GM18868 (cell line): ENCODE results near the gene TMEM151B.

Source experiments
- ATAC-seq: cut with Tn5 transposase; IDR thresholded peaks from one replicate; pipeline ENCODE4 v1.9.1; 2021; ENCODE audit warnings: mild to moderate bottlenecking, moderate library complexity; ENCODE audit not compliant: unreplicated experiment

The TMEM151B gene

DNA sequence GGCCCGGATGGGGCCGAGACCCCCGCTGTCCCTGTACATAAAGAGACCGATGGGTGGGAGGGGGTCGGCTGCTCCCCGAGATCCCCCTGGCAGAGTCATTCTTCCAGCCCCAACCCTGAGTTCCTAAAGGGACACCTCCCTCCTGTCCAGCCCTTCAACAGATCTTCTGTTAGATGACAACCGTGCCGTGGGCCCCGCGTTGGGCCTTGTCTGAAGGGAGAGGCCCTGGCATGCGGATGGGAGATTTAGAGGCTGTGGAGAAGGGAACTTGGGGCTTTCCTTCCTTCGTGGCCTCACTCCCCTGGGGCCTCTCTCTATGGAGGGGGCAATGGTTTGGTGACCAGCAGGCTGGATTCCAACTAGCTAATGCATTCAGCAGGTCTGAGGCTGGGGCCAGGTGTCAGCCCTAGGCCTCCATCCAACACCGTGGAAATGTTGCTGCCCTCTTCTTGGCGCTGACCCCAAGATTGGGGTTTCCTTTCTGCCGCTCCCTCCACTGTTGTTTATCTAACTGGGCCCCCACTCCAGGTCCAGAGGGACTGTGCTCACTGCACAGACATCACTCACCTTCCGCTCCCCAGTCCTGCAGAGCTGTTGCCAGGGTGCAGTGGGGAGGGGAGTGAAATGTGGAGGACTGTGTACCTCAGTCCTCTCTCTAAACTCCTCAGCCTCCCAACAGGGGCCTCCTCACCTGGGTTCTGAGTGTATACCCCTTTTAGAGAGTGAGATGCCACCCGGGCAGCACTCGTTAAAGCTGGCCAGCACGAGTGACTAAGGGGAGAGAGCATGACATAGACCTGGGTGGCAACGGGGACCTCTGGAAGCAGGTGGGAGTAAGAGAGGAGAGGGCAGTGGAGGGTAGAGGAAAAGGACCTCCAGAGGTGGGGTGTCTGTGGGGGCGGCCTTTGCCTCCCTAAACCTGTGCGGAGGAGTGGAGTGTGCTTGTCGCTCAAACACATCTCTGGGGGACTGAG, 6.7 kb downstream of the TMEM151B start:
- ATAC-seq: no peak

DNA sequence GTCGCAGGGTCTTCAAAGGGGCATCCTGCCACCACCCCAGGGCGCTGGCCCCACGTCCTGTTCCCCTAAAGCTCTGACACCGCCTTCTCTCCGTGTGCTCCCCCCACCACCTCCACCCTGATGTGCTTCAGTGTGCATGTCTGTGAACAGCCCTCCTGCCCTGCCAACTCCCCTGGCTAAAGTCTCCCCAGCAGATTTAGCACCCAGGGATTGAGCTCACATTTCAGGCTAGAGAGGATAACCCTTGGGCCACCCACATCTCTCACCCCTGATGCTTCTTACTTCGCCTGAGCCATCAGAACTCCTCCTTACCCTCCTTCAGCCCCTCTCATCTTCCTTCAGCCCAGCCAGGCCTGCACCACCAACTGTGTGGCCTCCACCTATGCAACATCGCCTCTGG, 7.5 kb downstream of the TMEM151B start:
- ATAC-seq: no peak

DNA sequence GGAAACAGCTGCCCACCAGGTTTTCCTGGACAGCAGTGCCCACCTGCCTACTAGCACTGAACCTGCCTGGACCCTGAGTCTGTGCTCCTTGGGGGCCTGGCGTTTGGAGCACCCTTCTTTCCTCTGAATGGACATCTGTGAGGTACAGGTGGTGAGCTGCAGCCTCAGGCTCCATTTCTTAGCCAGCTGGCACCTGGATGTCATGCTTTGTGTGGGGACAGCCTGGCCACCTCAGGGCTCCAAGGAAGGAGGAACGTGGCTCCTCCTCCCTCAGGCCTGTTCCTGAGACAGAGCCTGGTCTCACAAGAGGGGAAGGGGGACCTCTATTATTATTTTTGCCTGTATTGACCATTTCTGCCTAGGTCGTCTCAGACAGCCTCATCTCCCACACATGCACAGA, 8.1 kb downstream of the TMEM151B start:
- no peak for ATAC-seq

DNA sequence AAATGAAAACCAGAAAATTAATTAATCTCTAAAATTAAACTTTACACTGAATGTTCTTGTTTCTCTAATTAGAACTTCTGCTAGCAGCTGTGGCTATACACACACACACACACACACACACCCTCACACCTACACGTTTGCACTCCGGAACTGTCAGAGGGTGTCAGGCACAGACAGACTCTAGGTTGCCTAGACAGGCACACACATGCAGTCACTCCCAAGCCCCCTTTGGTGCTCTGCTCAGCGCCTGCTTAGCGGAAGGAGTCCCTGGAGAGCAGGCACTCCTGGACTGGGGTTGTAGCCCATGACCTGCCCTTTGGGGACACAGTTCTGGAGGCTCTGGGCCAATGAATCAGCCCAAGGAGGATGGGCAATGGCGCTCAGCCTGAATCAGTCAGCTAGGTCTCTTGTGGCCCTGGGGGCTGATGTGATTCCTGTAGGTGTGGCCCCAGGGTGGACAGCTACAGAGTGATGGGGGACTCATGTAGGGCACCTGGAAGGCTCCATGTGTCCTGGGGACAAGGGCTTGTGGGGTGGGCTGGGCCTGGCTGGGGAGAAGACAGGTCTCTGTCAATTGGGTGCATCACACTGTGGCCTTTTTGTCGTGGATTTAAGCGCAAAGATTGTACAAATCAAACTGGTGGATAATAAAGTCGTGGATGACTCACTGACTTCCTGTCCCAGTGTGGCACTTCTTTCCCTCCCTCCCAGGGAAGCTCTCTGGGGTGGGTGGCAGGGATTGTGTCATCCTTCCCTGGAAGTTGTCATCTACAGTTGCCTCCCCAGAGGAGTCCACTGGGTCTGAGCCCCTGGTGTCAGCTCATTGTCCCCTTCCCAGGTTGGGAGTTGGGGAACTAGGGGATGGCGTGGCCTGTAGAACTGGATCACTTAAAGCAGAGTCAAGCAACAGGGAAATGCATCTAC, 8.8 kb downstream of the TMEM151B start:
- no peak for ATAC-seq

DNA sequence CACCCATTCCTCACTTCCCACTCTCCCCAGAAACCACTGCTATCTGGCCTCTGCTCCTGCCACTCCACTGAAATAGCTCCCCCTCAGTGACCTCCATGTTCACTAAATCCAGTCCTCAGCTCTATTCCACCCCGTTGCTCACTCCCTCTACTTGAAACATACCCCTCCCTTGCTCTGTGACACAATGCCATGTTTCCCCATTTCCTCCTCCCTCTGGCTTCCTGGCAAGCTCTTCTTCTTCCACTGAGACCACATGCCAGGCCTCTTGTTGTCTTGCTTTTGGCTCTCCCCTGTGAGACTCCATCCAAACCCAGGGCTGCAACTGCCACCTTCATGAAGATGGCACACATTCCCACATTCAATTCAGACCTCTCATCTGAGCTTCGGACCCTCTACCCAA, 13.9 kb downstream of the TMEM151B start:
- ATAC-seq: no peak

DNA sequence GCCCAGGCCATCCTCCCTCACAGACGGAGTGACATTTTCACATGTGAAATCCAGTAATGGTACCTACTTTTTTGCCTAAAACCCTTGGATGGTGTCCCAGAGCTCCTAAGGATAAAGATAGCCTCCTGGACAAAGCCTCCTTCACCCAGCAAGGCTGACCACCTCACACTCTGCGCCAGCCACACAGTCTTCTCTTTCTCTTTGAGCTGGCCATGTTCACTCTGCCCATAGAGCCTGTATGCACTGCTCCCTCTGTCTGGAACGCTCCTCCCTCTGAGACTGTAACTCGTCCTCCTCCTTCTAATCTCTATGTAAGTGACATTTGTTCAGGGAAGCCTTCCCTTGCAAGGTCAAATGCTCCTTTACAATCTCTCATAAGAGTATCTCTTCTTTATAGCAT, 14.6 kb downstream of the TMEM151B start:
- ATAC-seq: no peak

DNA sequence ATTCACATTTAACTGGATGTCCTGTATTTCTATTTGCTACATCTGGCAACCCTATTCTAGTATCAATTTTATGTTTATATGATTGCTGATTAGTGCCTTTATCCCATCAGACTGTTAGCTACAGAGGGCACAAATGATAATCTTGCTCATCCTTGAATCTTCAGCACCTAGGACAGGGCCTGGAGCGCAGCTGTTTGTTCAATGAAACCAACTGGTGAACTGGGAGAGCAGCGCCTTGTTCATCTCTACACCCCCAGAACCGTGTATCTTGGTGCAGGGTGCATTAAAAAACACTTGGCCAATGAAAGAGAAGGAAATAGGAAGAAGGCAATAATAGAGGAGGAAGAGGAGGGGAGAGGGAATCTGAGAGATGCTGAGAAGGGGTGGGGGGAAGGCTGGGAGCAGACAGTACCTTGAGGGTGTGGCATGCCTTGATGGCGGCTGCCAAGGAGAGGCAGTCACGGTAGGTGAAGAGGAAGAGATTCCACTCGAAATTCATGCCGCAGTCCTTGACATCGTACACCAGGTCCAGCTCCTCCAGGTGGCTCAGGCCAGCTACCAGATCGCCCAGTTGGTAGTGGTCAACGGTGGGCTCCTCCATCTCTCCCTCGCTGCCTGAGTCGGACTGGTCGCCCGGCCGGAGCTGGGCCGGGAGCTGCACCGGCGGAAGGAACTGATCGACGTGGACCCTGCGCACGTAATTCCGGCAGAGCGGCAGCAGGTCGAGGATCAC, 15.5 kb downstream of the TMEM151B start:
- ATAC-seq: no peak

DNA sequence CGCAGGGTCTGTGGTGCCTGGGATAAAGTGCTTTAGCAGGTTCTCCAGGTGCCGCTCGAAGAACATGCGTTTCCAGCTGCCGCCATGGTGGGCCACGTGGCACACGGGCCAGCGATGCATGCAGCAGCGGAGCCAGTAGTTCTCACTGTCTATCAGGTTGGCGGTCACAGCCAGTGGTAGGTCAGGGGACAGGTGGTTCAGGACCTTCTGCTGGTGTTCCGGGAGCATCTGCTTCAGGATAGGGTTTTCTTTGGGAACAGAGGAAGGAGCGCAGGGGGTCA, 16.0 kb downstream of the TMEM151B start:
- ATAC-seq: no peak

DNA sequence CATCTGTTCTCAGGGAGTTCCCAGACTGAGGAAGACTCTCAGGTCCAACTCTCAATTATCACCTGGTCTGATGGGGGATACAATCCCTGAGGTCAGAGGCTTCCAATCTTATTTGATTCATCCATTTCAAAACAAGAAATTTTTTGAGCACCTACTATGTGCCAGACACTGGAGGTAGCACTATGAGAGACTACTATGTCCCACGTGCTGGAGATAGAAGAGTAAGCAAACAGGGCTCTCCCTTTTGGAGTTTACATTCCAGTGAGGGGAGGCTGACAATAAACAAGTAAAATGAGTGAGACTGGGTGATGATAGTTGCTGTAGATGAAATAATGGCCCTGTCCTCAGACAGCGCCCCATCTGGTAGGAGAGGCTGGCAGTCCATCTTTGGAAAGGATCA, 16.5 kb downstream of the TMEM151B start:
- no peak for ATAC-seq

DNA sequence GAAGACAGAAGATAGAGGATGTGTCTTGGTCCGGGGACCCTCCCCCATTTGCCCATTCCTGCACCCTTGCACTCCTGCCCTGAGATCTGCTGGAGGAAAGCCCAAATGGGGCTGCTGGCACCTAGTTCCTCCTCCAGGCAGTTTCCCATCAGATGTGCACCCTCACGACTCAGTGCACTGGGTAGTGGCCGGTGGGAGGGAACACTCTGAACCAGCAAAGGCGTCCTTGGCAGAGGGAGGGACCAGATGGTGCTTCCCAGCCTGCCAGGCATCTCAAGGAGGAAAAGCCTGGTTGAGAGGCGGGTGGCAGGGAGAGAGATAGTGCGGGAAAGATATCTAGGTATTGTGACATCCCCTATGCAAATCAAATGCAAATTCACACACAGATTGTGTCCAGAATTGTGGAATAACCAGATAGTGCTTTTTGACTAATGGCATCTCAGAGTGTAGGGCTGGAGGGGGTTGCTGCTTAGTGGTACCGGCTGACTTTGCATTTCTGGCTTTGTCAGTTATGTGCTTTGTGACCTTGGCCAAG, 19.5 kb downstream of the TMEM151B start:
- no peak for ATAC-seq

DNA sequence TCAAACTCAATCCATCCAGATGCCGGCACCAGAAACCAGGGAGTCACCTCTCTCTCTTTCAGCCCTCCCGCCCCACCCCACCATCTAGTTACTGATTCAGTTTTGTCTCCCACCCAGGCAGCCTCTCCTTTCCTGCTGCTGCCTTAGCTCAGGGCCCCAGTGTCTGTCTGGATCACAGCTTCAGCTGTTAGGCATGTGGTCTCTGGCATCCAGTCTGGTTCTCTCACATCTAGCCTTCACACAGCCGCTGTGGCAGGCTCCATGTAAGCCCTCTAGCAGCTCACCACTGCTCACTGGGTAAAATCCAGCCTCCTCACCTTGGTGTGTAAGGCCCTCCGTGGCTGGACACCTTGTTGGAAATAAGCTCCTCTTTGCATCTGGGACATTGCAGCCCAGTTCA, 21.6 kb downstream of the TMEM151B start:
- ATAC-seq: no peak

DNA sequence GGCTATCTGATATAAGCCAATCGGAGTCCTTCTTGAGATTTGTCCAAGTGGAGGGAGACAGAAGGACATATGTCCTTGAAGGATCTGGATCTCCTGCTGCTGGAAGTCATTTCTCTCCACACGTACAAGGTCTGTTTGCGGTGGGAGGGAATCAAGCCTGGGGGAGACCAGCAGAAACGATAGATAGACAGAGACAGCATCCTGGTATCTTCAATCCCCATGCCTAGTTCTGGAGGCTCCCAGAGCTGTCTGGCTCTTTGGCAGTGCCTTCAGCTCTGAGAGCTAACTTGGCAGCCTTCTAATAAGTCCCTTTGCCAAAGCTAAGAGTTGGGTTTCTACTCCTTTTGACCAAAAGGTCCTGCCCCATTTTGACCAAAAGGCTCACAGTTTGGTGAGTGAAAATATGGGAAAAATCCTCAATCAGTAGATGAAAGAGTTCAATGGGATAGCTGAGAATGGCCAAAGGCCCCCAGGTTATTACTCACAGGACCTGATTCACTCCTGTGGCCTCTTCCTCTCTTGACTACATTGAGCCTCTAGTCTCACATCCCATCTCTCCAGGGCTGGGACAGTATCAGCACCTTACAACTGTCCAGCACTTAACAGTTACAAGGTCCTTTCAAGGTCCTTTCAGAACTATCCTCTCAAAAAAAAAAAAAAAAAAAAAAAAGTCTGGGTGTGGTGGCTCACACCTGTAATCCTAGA, 22.6 kb downstream of the TMEM151B start:
- ATAC-seq: no peak

DNA sequence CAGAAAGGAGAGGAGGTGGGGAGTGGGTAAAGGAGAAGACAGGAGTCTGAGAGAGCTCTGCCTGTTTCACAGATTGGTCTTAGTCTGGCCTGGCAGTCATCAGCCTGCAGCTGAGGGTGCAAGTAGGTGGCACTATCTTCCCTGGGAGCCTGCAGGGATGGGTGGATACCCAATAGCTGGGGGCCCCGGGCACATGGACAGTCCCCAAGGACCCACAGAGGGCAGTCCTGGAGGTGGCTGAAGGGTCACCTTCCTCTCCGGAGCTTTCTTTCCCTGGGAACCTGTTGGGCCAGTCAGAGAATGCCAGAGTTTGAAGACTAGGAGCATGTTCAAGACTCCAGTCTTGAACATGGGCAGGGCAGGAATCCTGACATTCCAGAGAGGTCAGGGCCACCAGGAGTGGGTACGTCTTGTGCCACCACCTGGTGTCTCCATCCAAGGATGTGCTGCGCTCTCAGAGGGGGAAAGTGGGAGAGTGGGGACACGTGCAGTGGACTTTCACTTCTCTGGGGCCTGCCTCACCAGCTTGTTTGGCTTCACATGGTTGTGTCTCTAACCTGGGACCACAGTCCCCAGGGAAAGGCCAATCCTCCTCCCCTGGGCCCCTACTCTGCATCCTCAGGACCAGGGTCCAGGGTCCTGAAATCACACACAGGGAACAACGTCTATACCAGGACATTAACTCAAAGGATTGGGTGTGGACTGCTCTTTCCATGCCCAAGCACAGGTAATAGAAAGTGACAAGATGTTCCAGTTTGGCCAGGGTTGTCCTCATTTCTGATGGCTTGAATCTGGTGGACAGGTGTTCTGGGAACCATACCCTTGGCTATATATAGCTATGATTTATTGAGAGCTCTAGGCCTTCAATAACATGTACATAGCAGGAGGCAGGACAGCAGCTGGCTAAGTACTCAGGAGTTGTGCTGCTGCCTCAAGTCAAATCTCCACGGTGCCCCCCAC, 24.9 kb downstream of the TMEM151B start:
- no peak for ATAC-seq

DNA sequence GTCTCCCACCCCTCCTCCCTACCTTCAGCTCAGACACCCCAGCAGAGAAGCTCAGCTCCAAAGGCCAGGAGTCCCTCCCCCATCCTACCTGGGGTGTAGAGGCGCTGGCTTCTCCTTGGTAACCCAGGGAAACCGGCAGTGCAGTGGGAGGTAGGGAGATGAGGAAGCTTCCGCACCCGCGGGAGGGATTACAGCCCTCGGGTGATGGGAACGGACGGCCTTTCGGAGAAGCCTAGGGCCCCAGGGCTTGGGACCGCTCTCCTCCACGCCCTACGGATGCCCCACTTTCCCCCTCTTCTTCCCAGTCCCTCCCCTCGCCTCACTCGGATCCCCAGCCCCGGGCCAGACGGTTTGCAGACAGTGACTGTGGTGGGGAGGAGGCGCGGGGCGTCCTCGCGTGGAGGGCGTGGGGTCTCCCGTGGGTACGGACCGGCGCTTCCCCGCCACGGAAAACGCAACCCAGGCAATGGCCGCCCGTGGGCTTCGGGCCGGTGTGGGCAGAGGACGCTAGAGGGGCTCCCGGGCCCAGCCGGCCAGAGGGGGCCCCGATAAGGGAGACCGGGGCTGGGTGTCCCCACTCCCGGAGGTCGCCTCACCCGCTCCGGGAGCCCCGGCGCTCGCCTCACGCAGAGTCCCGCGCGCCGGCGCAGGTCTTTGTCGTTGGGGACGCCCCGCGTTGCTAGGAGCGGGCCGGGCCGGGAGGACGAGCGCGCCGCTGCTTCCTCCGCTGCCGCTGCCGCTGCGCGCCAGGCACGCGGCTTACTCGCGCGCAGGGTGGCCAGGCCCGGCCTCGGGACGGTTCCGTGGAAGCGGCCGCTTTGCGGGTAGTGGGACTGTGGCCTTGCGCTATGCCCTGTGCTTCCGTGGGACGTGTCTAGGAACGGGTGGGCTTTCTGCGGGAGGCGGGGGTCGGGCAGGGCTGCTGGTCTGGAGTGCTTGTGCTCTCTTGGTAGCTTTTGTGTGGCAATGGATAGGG, 27.1 kb downstream of the TMEM151B start:
- ATAC-seq: no peak

DNA sequence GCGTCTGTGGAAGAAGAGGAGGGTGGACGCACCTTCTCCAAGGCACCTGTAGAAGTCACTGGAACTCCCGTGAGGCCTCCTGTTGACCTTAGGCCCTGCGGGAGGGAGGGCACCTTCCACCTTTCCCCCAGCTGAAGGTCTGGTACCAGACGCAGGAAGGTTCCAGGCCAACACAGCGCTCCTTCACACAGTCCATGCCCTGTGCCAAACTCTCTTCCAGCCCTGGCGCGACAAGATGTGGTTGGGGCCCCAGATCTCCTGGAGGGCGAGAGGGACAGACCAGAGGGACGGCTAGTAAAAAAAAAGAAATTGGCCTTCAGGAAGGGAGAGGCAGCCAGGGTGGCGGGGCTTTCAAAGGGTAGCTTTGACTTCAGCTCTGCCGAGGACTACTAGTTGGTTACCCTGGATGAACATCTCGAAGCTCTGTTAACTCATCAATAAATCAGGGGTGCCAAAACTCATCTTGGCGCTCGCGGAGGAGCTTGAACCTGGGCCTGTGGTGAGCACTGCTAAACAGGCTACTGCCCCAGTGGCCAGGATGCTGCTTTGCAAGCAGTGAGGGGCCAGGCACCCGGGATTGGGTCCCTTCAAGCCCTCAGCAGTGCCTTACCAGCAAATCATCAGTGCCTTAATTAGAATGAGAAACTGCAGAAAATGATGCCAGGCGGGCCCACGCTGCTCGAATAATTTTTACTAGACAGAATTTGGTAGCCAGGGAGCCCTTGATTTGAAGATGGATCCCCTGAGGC, 28.0 kb downstream of the TMEM151B start:
- no peak for ATAC-seq

DNA sequence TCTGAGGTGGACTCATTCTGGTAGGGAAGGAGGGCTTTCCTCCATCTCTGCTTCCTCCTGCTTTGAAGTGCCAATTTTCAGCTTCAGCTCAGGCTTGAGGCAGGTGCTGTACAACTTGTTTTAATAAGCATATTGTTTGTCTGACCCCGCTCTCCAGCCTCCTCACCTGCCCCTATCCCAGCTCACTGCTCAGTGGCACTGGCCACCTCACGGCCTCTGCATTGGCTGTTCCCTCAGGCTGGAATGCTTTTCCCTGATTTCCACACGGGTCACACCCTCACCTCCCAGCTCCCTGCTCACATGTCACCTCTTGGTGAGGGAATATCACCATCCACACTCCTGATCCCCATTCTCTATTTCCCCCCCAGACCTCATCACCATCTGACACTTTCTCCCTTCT, 28.6 kb downstream of the TMEM151B start:
- no peak for ATAC-seq

DNA sequence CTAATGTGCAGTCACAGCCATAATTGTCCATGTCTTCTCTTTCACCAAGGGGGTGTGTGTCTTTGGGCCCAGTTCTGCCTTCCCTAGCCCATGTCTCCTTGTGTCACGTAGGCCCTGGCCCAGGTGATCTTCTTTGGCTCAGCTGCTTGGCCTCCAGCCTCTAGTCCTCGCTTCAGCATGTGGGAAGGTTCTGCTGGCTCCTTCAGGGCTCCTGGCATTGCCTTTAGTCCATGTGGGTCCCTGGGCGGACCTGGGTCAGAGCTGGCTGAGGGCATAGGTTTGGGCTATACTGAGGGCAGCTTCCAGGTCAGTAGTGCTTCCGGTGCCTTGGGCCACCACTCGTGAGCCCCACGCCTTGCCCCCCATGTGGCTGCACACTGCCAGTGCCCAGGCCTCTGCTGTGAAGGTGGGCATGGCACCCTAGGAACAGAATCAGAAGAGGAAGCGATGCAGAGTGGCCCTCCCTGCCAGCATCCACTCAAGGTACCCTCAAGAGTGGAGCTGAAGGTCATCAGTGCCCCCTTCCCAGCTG, 30.1 kb downstream of the TMEM151B start:
- no peak for ATAC-seq
